ENCODE measurements around the gene VAPA.

DNA sequence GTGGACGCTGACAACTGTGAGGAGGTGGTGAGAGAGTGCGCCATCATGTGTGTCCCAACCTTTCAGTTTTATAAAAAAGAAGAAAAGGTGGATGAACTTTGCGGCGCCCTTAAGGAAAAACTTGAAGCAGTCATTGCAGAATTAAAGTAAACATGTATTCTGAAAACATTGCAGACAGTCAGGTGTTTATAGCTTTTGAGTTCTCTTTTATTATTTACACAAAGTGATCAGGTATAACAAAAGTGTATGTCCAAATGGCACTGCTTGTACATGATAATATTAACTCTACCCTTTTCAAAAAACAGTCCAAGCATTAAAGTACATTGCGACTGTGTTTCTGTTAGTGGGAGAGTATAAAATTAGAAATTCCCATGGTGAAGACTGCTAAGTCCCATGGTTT, 25.8 kb upstream of the VAPA start:
- no peak for TF ChIP-seq BHLHE40 (IDR thresholded peaks at IDR 0.05; ENCODE audit: borderline replicate concordance)
- TF ChIP-seq ARNT (IDR thresholded peaks at IDR 0.05) = no peak
- TF ChIP-seq LEF1 (IDR thresholded peaks at IDR 0.05; ENCODE audit: borderline replicate concordance) = no peak
- no peak for TF ChIP-seq FOXK2 (IDR thresholded peaks at IDR 0.05)
- no peak for TF ChIP-seq ZNF384 (IDR thresholded peaks at IDR 0.05)
- TF ChIP-seq HDGF (IDR thresholded peaks at IDR 0.05; ENCODE audit: borderline replicate concordance) = no peak
- no peak for TF ChIP-seq ELF4 (IDR thresholded peaks at IDR 0.05)
- TF ChIP-seq SUZ12 (IDR thresholded peaks at IDR 0.05) = no peak
- no peak for TF ChIP-seq FOXM1 (IDR thresholded peaks at IDR 0.05; ENCODE audit: borderline replicate concordance)
- TF ChIP-seq SP1 (IDR thresholded peaks at IDR 0.05) = no peak

Measured in HEK293T (cell line).